Stomach (tissue), 4 donors: ENCODE measurements around the gene HESX1.

ENCODE experiments used
- CTCF ChIP-seq, 7 experiments: fragments of 450-650 bp in 4 of 7; fragments of 200-600 bp in 3 of 7; sonication (generic) in 3 of 7; IDR thresholded peaks; one replicate each; pipeline ENCODE4 v1.5.1; 2016 to 2019; ENCODE audit warnings: antibody characterized with exemption in 7 of 7, control low read depth in 2 of 7, mild to moderate bottlenecking in 1 of 7
- POLR2A ChIP-seq, 4 donors: fragments of 450-650 bp; IDR thresholded peaks; one replicate each; pipeline ENCODE4 v1.6.1; 2016; ENCODE audit warnings: antibody characterized with exemption in 4 of 4, control low read depth in 2 of 4, mild to moderate bottlenecking in 1 of 4, moderate library complexity in 1 of 4

GRCh38 chr3:57194641-57195040, 5.1 kb downstream of the HESX1 start:
- TF ChIP-seq CTCF (IDR thresholded peaks at IDR 0.05) (no peak), POLR2A (IDR thresholded peaks at IDR 0.05) (no peak)
